Measurements from ENCODE around the gene CTF1. TPM values are rescaled to one million over a fixed set of nuclear protein-coding genes. Genes with fewer than 3 reads are reported as not detected.
A peak's percentile ranks its signal among the peaks of the same experiment; 100 is the strongest.

Gene CTF1
- total RNA-seq, 1 donor from 2014 or later: 3.4 TPM

DNA sequence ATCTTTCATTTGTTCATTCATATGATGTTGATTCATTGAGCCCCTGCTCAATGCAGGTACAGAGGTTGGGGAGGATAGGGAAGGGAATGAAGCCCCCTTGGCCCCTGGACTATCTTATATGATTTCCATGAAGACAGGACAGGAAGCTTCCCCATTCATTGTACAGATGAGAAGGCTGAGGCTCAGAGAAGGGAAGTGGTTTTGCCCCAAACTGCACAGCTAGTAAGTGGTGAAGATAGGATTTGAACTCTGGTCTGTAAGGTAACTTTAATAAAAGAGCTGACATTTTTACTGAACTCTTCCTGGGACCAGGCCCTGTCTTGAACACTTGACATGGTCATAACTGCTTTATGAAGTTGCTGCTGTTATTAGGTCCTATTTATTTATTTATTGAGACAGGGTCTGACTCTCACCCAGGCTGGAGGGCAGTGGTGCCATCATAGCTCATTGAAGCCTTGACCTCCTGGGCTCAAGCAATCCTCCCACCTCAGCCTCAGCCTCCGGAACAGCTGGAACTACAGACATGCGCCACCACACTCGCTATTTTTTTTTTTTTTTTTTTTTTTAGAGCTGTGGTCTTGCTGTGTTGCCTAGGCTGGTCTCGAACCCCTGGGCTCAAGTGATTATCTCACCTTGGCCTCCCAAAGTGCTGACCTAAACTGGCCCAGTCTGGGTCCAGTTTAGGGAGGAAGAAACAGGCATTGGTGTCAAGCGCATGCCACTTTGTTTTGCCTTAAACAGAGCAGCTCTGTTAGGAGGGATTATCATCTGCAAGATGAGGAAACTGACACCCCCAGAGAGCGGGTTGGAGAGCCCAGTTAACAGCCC, 5.0 kb downstream of the CTF1 start:
- Mint-ChIP-seq H3K27me3 (ENCODE audit: unreplicated experiment) (peaks cover 9% of the 10 kb centered on the region), H3K27ac (ENCODE audit: unreplicated experiment) (peak overlapping the region; percentile 42), H3K9me3 (ENCODE audit: unreplicated experiment) (no peaks in the 10 kb centered on the region), H3K36me3 (ENCODE audit: low read depth, unreplicated experiment) (peaks cover 3% of the 10 kb centered on the region), H3K4me3 (ENCODE audit: unreplicated experiment) (no peak overlapping the region), H3K4me1 (ENCODE audit: unreplicated experiment) (peaks cover 33% of the 10 kb centered on the region)
- TF ChIP-seq, protein P1, sequence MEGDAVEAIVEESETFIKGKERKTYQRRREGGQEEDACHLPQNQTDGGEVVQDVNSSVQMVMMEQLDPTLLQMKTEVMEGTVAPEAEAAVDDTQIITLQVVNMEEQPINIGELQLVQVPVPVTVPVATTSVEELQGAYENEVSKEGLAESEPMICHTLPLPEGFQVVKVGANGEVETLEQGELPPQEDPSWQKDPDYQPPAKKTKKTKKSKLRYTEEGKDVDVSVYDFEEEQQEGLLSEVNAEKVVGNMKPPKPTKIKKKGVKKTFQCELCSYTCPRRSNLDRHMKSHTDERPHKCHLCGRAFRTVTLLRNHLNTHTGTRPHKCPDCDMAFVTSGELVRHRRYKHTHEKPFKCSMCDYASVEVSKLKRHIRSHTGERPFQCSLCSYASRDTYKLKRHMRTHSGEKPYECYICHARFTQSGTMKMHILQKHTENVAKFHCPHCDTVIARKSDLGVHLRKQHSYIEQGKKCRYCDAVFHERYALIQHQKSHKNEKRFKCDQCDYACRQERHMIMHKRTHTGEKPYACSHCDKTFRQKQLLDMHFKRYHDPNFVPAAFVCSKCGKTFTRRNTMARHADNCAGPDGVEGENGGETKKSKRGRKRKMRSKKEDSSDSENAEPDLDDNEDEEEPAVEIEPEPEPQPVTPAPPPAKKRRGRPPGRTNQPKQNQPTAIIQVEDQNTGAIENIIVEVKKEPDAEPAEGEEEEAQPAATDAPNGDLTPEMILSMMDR (IDR thresholded peaks at IDR 0.05; ENCODE audit: unreplicated experiment): no peak
- DNase-seq (ENCODE audit: low spot score): no peak

DNA sequence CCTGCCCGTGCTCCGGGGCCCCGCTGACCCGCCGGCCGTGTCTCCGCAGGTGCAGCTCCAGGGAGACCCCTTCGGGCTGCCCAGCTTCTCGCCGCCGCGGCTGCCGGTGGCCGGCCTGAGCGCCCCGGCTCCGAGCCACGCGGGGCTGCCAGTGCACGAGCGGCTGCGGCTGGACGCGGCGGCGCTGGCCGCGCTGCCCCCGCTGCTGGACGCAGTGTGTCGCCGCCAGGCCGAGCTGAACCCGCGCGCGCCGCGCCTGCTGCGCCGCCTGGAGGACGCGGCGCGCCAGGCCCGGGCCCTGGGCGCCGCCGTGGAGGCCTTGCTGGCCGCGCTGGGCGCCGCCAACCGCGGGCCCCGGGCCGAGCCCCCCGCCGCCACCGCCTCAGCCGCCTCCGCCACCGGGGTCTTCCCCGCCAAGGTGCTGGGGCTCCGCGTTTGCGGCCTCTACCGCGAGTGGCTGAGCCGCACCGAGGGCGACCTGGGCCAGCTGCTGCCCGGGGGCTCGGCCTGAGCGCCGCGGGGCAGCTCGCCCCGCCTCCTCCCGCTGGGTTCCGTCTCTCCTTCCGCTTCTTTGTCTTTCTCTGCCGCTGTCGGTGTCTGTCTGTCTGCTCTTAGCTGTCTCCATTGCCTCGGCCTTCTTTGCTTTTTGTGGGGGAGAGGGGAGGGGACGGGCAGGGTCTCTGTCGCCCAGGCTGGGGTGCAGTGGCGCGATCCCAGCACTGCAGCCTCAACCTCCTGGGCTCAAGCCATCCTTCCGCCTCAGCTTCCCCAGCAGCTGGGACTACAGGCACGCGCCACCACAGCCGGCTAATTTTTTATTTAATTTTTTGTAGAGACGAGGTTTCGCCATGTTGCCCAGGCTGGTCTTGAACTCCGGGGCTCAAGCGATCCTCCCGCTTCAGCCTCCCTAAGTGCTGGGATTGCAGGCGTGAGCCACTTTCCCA, 5.9 kb downstream of the CTF1 start:
- peaks cover 4% of the 10 kb centered on the region for H3K27me3 Mint-ChIP-seq (ENCODE audit: unreplicated experiment)
- peak overlapping the region; percentile 92 for H3K4me3 Mint-ChIP-seq (ENCODE audit: unreplicated experiment)
- DNase-seq (ENCODE audit: low spot score): peak; percentile 84
- H3K27ac Mint-ChIP-seq (ENCODE audit: unreplicated experiment): peak overlapping the region; percentile 98
- TF ChIP-seq, protein P1 (IDR thresholded peaks at IDR 0.05; ENCODE audit: unreplicated experiment): no peak
- peaks cover 27% of the 10 kb centered on the region for H3K4me1 Mint-ChIP-seq (ENCODE audit: unreplicated experiment)
- H3K36me3 Mint-ChIP-seq (ENCODE audit: low read depth, unreplicated experiment): peaks cover 3% of the 10 kb centered on the region
- no peaks in the 10 kb centered on the region for H3K9me3 Mint-ChIP-seq (ENCODE audit: unreplicated experiment)

DNA sequence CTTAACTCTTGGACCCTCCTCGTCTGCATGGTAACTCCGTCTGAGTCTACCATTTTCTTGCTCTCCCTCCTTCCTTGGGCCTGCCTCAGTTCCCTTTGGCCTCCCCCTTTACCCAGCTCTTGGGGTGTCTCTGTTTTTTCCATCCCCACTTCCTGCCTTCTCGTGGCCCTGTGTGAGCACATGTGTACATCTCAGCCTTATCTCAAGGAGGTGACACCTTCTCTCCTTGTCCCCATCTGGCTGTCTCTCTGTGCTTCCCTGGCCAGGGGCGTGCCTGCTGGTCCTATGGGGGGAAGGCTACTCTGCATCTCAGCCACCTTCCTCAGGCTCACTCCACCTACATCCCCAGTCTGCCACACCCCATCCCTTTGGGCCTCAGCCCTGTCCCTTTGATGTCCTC, 6.6 kb downstream of the CTF1 start:
- H3K4me3 Mint-ChIP-seq (ENCODE audit: unreplicated experiment): peak overlapping the region; percentile 92

DNA sequence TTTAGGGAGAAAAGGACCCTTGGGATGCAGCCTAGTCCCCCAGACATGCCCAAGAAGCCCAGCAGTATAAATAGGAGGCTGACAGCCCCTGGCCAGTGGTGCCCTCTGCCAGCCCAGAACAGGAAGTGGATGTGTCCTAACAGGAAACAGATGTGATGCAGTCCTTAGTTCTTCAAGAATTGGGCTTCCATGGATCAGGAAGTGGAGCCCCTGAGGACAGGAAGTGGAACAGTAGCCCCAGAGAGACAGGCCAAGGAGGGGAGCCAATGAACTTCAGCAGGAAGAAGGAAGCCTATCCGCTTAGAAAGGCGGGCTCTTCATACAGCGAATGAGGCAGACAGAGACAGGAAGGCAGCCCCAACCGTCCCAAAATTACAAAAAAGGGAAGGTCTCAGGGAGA, 7.2 kb downstream of the CTF1 start:
- Mint-ChIP-seq H3K9me3 (ENCODE audit: unreplicated experiment) (no peaks in the 10 kb centered on the region), H3K36me3 (ENCODE audit: low read depth, unreplicated experiment) (peaks cover 3% of the 10 kb centered on the region), H3K27me3 (ENCODE audit: unreplicated experiment) (peaks cover 3% of the 10 kb centered on the region), H3K27ac (ENCODE audit: unreplicated experiment) (peak overlapping the region; percentile 98), H3K4me3 (ENCODE audit: unreplicated experiment) (peak overlapping the region; percentile 73), H3K4me1 (ENCODE audit: unreplicated experiment) (peaks cover 31% of the 10 kb centered on the region)
- TF ChIP-seq, protein P1 (IDR thresholded peaks at IDR 0.05; ENCODE audit: unreplicated experiment): no peak
- DNase-seq (ENCODE audit: low spot score): peak; percentile 54

More for the DNA sequence above, 6.6 kb downstream of the CTF1 start:
- TF ChIP-seq, protein P1 (IDR thresholded peaks at IDR 0.05; ENCODE audit: unreplicated experiment): no peak
- peak; percentile 19 for DNase-seq (ENCODE audit: low spot score)
- Mint-ChIP-seq H3K27me3 (ENCODE audit: unreplicated experiment) (peaks cover 3% of the 10 kb centered on the region), H3K4me1 (ENCODE audit: unreplicated experiment) (peaks cover 30% of the 10 kb centered on the region), H3K9me3 (ENCODE audit: unreplicated experiment) (no peaks in the 10 kb centered on the region), H3K27ac (ENCODE audit: unreplicated experiment) (peak overlapping the region; percentile 98), H3K36me3 (ENCODE audit: low read depth, unreplicated experiment) (peaks cover 3% of the 10 kb centered on the region)
